SK-N-SH (cell line): ENCODE measurements around the gene PLEKHA8.

ENCODE experiments used
- FOXM1 ChIP-seq: IDR thresholded peaks from 2 replicates; pipeline ENCODE4 v1.4.0; 2012; ENCODE audit warnings: low read depth, mild to moderate bottlenecking
- POLR2AphosphoS5 ChIP-seq: IDR thresholded peaks from 2 replicates; pipeline ENCODE4 v1.6.1; 2012; ENCODE audit warnings: low read depth, low read length
- ZBTB33 ChIP-seq: IDR thresholded peaks from 2 replicates; pipeline ENCODE4 v1.4.0; 2012; ENCODE audit warnings: low read depth, borderline replicate concordance

DNA sequence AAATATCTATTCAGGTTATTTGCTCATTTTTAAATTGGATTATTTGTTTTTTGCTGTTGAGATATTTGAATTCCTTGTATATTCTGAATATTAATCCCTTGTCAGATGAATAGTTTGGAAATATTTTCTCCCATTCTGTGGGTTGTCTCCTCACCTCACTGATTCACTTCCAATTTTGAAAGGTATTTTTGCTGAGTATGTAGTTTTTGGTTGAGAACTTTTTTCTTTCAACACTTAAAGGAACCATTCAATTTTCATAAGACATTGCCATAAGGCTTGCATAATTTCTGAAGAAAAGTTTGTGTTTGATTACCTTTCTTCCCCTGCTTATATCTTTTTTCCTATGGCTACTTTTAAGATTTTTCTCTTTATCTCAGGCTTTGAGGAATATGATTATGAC, 29.7 kb upstream of the PLEKHA8 start:
- TF ChIP-seq ZBTB33 = no peak
- no peak for TF ChIP-seq FOXM1
- TF ChIP-seq POLR2AphosphoS5 = no peak
